ENCODE results near the gene KIF3C.
"Not testable (repeated sequence)": the region's sequence is repeated elsewhere in the genome, so short reads cannot be mapped to it uniquely, and the experiment has no call there.

The KIF3C gene

GRCh38 chr2:26011990-26012856, 29.9 kb upstream of the KIF3C start:
- Histone ChIP-seq H3K36me3 (ENCODE audit: control insufficient read depth in 1 of 2, insufficient read depth in 2 of 2, low read length in 2 of 2) (no peaks in the 10 kb centered on the region), H3K27me3 (ENCODE audit: low read depth, low read length) (no peaks in the 10 kb centered on the region), H3K4me1 (ENCODE audit: control insufficient read depth in 1 of 2, insufficient read depth in 2 of 2, low read length in 2 of 2) (no peaks in the 10 kb centered on the region), H3K4me3 (ENCODE audit: low read depth in 1 of 2, low read length in 2 of 2) (no peak overlapping the region), H3K27ac (ENCODE audit: low read length) (no peak overlapping the region), H3K9me3 (ENCODE audit: control insufficient read depth in 1 of 2, low read length in 2 of 2) (no peaks in the 10 kb centered on the region)

- Histone ChIP-seq H3K9me3 (ENCODE audit: control insufficient read depth in 1 of 2, low read length in 2 of 2) (no peaks in the 10 kb centered on the region), H3K36me3 (ENCODE audit: control insufficient read depth in 1 of 2, insufficient read depth in 2 of 2, low read length in 2 of 2) (no peaks in the 10 kb centered on the region), H3K4me1 (ENCODE audit: control insufficient read depth in 1 of 2, insufficient read depth in 2 of 2, low read length in 2 of 2) (no peaks in the 10 kb centered on the region), H3K27ac (ENCODE audit: low read length) (no peak overlapping the region), H3K27me3 (ENCODE audit: low read depth, low read length) (no peaks in the 10 kb centered on the region), H3K4me3 (ENCODE audit: low read depth in 1 of 2, low read length in 2 of 2) (no peak overlapping the region)
These were observed 29.3 kb upstream of the KIF3C start for GRCh38 chr2:26011609-26011989.

GRCh38 chr2:26010943-26011342, 28.6 kb upstream of the KIF3C start:
- H3K27me3 ChIP-seq (ENCODE audit: low read depth, low read length), result no peaks in the 10 kb centered on the region
- H3K27ac ChIP-seq (ENCODE audit: low read length), result no peak overlapping the region
- no peaks in the 10 kb centered on the region for H3K4me1 ChIP-seq (ENCODE audit: control insufficient read depth in 1 of 2, insufficient read depth in 2 of 2, low read length in 2 of 2)
- H3K36me3 ChIP-seq (ENCODE audit: control insufficient read depth in 1 of 2, insufficient read depth in 2 of 2, low read length in 2 of 2), result no peaks in the 10 kb centered on the region
- no peak overlapping the region for H3K4me3 ChIP-seq (ENCODE audit: low read depth in 1 of 2, low read length in 2 of 2)
- no peaks in the 10 kb centered on the region for H3K9me3 ChIP-seq (ENCODE audit: control insufficient read depth in 1 of 2, low read length in 2 of 2)

GRCh38 chr2:26009567-26009963, 27.3 kb upstream of the KIF3C start:
- Histone ChIP-seq H3K4me3 (ENCODE audit: low read depth in 1 of 2, low read length in 2 of 2) (no peak overlapping the region), H3K27ac (ENCODE audit: low read length) (no peak overlapping the region), H3K27me3 (ENCODE audit: low read depth, low read length) (no peaks in the 10 kb centered on the region), H3K36me3 (ENCODE audit: control insufficient read depth in 1 of 2, insufficient read depth in 2 of 2, low read length in 2 of 2) (no peaks in the 10 kb centered on the region), H3K9me3 (ENCODE audit: control insufficient read depth in 1 of 2, low read length in 2 of 2) (no peaks in the 10 kb centered on the region), H3K4me1 (ENCODE audit: control insufficient read depth in 1 of 2, insufficient read depth in 2 of 2, low read length in 2 of 2) (no peaks in the 10 kb centered on the region)

DNA sequence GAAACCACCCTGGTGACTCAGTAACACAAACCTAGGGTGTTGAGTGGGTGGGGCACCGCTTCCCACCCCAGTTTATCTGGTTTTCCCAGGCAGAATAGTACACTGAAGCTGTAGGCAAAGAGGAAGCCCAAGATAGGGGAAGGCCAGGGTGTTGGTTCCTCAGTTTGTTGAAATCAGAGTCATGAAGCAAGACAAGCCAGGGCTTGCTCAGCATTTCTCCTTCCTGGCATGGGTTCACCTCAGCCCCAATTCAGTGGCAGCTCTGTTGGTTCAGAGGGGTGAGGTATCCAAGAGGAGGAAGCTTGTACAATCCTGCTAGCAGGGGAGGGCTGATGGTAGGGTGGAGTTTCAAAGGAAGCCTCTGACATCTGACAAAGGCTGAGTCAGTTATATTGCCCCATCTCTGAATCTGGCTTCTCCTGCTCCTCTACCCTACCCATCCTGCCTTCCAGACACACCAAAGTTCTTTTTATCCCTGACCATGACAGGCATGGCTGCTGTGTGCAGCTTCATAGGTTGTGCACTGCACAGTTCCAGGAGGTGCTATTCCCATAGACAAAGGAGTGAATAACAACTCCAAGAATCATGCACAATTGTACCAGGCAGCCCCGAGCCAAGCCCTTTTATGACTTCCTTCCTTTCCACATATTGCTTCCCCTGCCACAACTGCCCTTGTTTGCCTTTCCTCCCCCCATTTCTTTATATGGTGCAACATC, 26.7 kb upstream of the KIF3C start:
- H3K27me3 ChIP-seq (ENCODE audit: low read depth, low read length), result no peaks in the 10 kb centered on the region
- no peak overlapping the region for H3K27ac ChIP-seq (ENCODE audit: low read length)
- H3K36me3 ChIP-seq (ENCODE audit: control insufficient read depth in 1 of 2, insufficient read depth in 2 of 2, low read length in 2 of 2), result no peaks in the 10 kb centered on the region
- H3K4me1 ChIP-seq (ENCODE audit: control insufficient read depth in 1 of 2, insufficient read depth in 2 of 2, low read length in 2 of 2), result no peaks in the 10 kb centered on the region
- no peak overlapping the region for H3K4me3 ChIP-seq (ENCODE audit: low read depth in 1 of 2, low read length in 2 of 2)
- H3K9me3 ChIP-seq (ENCODE audit: control insufficient read depth in 1 of 2, low read length in 2 of 2), result no peaks in the 10 kb centered on the region

- no peak overlapping the region for H3K27ac ChIP-seq (ENCODE audit: low read length)
- H3K4me3 ChIP-seq (ENCODE audit: low read depth in 1 of 2, low read length in 2 of 2), result no peak overlapping the region
- H3K9me3 ChIP-seq (ENCODE audit: control insufficient read depth in 1 of 2, low read length in 2 of 2), result no peaks in the 10 kb centered on the region
- H3K36me3 ChIP-seq (ENCODE audit: control insufficient read depth in 1 of 2, insufficient read depth in 2 of 2, low read length in 2 of 2), result no peaks in the 10 kb centered on the region
- no peaks in the 10 kb centered on the region for H3K27me3 ChIP-seq (ENCODE audit: low read depth, low read length)
- no peaks in the 10 kb centered on the region for H3K4me1 ChIP-seq (ENCODE audit: control insufficient read depth in 1 of 2, insufficient read depth in 2 of 2, low read length in 2 of 2)
These were observed 25.8 kb upstream of the KIF3C start for GRCh38 chr2:26008095-26008494.

DNA sequence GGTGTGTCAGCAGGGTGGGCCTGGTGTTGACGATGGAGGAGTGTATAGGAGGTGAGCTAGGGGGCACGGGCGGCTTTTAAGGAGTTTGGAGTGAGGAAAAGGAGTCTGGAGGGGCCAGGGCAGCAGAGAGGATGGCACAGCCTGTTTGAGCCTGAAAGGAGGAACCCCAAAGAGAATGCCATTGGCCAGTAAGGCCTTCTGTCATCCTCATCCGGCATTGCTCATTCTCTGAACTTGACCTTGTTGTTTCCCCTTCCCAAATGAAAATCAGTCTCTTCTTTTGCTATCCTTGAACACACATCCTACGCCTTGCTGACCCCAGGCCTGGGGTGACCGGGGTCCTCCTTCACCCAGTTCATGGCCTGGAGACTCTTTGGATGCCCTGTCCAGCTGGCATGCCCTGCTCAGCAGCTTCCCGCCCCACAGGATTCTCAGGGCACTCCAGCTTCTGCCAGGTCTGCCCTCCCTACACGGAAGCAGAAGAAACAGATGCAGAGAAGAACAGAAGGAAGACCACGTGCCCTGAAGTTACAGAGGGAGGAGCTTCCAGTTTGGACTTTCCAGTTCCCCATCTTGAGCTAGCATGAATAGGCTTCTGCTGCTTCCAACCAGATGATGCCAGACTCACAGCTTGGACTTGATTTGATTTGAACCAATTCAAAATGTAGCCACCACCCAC, 20.5 kb upstream of the KIF3C start:
- H3K27me3 ChIP-seq (ENCODE audit: low read depth, low read length), result no peaks in the 10 kb centered on the region
- H3K4me1 ChIP-seq (ENCODE audit: control insufficient read depth in 1 of 2, insufficient read depth in 2 of 2, low read length in 2 of 2), result peaks cover 12 to 15% of the 10 kb centered on the region in 2 donors
- no peaks in the 10 kb centered on the region for H3K36me3 ChIP-seq (ENCODE audit: control insufficient read depth in 1 of 2, insufficient read depth in 2 of 2, low read length in 2 of 2)
- H3K4me3 ChIP-seq (ENCODE audit: low read depth in 1 of 2, low read length in 2 of 2), result no peak overlapping the region
- H3K9me3 ChIP-seq (ENCODE audit: control insufficient read depth in 1 of 2, low read length in 2 of 2), result no peaks in the 10 kb centered on the region
- no peak overlapping the region for H3K27ac ChIP-seq (ENCODE audit: low read length)

- Histone ChIP-seq H3K4me3 (ENCODE audit: low read depth in 1 of 2, low read length in 2 of 2) (no peak overlapping the region), H3K9me3 (ENCODE audit: control insufficient read depth in 1 of 2, low read length in 2 of 2) (no peaks in the 10 kb centered on the region), H3K36me3 (ENCODE audit: control insufficient read depth in 1 of 2, insufficient read depth in 2 of 2, low read length in 2 of 2) (no peaks in the 10 kb centered on the region), H3K27ac (ENCODE audit: low read length) (peak overlapping the region; percentile 67), H3K4me1 (ENCODE audit: control insufficient read depth in 1 of 2, insufficient read depth in 2 of 2, low read length in 2 of 2) (peaks cover 12 to 15% of the 10 kb centered on the region in 2 donors), H3K27me3 (ENCODE audit: low read depth, low read length) (no peaks in the 10 kb centered on the region)
These were observed 19.6 kb upstream of the KIF3C start for GRCh38 chr2:26001743-26002351.

GRCh38 chr2:26000561-26001082, 18.3 kb upstream of the KIF3C start:
- H3K27ac ChIP-seq (ENCODE audit: low read length), result no peak overlapping the region
- peaks cover 12 to 15% of the 10 kb centered on the region in 2 donors for H3K4me1 ChIP-seq (ENCODE audit: control insufficient read depth in 1 of 2, insufficient read depth in 2 of 2, low read length in 2 of 2)
- H3K36me3 ChIP-seq (ENCODE audit: control insufficient read depth in 1 of 2, insufficient read depth in 2 of 2, low read length in 2 of 2), result no peaks in the 10 kb centered on the region
- H3K27me3 ChIP-seq (ENCODE audit: low read depth, low read length), result no peaks in the 10 kb centered on the region
- no peak overlapping the region for H3K4me3 ChIP-seq (ENCODE audit: low read depth in 1 of 2, low read length in 2 of 2)
- no peaks in the 10 kb centered on the region for H3K9me3 ChIP-seq (ENCODE audit: control insufficient read depth in 1 of 2, low read length in 2 of 2)

DNA sequence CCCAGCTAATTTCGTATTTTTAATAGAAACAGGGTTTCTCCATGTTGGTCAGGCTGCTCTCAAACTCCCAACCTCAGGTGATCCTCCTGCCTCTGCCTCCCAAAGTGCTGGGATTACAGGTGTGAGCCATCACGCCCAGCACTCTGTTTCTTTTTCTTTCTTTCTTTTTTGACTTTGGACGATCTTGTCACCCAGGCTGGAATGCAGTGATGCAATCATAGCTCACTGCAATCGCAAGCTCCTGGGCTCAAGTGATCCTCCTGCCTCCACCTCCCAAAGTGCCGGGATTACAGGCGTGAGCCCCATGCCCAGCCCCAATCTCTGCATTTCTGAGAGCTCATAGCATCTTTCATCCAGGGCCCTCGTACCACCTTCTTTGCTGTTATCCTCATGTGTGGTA, 17.1 kb upstream of the KIF3C start:
- H3K4me1 ChIP-seq (ENCODE audit: control insufficient read depth in 1 of 2, insufficient read depth in 2 of 2, low read length in 2 of 2), result peaks cover 12 to 15% of the 10 kb centered on the region in 2 donors
- H3K9me3 ChIP-seq (ENCODE audit: control insufficient read depth in 1 of 2, low read length in 2 of 2); H3K27ac ChIP-seq (ENCODE audit: low read length); H3K4me3 ChIP-seq (ENCODE audit: low read depth in 1 of 2, low read length in 2 of 2); H3K36me3 ChIP-seq (ENCODE audit: control insufficient read depth in 1 of 2, insufficient read depth in 2 of 2, low read length in 2 of 2); H3K27me3 ChIP-seq (ENCODE audit: low read depth, low read length): not testable (repeated sequence)

Measured in muscle layer of duodenum (tissue), 2 donors.